ENCODE measurements around the gene KRT33A. TPM values are rescaled to one million over a fixed set of nuclear protein-coding genes. Genes with fewer than 3 reads are reported as not detected.

Gene KRT33A
- total RNA-seq, 1 experiment from 2014 or later, result not detected

GRCh38 chr17:41377546-41377945, 26.9 kb upstream of the KRT33A start:
- H3K4me3 ChIP-seq, result no peak overlapping the region
- intact Hi-C loops (cut with micrococcal nuclease; ENCODE audit: unreplicated experiment), result no loop called here

GRCh38 chr17:41369713-41370112, 19.1 kb upstream of the KRT33A start, which contains the start of gene KRT33B:
TSS of gene KRT33B (minus strand) at chr17:41369813. CDS start at chr17:41369750, 63 bp downstream.
- no peaks in the 10 kb centered on the region for H3K36me3 ChIP-seq (ENCODE audit: low read depth)
- no peaks in the 10 kb centered on the region for H3K27me3 ChIP-seq (ENCODE audit: insufficient read depth, low read depth)
- no peak within 1 kb of the TSS for H3K27ac ChIP-seq
- BruUV-seq (replicated peaks), result no TSS peak
- POLR2A ChIA-PET (ENCODE audit: unreplicated experiment), result no interaction called here
- H3K9me3 ChIP-seq (ENCODE audit: insufficient read depth, low read depth), result 0 out of 2 replicates have a peak, but pooled peaks cover 6% of the 10 kb centered on the region
- DNase-seq, result no peak
- H3K4me2 ChIP-seq, result no peak within 1 kb of the TSS
- intact Hi-C loops (cut with micrococcal nuclease; ENCODE audit: unreplicated experiment), result no loop called here
- no peaks in the 10 kb centered on the region for H3K79me2 ChIP-seq (ENCODE audit: low read depth)
- H3K4me3 ChIP-seq, result no peak within 1 kb of the TSS
- H3K4me1 ChIP-seq (replicated peaks; ENCODE audit: insufficient read depth), result peaks cover 8% of the 10 kb centered on the region
- no peak for TF ChIP-seq EZH2 (IDR thresholded peaks at IDR 0.05; ENCODE audit: low read depth)
- H3K9me2 ChIP-seq (ENCODE audit: insufficient read depth), result no peaks in the 10 kb centered on the region
- H4K20me1 ChIP-seq (ENCODE audit: insufficient read depth), result no peaks in the 10 kb centered on the region
- 0 out of 2 replicates have a peak, but pooled peaks cover 6% of the 10 kb centered on the region for H3F3A ChIP-seq (ENCODE audit: insufficient read depth, low read depth)
- H2AFZ ChIP-seq, result no peak within 1 kb of the TSS
- CTCF ChIA-PET, result no interaction called here

More at GRCh38 chr17:41377546-41377945, 26.9 kb upstream of the KRT33A start:
- Histone ChIP-seq H3K79me2 (ENCODE audit: low read depth) (no peaks in the 10 kb centered on the region), H3F3A (ENCODE audit: insufficient read depth, low read depth) (no peaks in the 10 kb centered on the region; the same call in 1 of the 2 replicates), H3K36me3 (ENCODE audit: low read depth) (no peaks in the 10 kb centered on the region), H3K4me1 (replicated peaks; ENCODE audit: insufficient read depth) (peaks cover 26% of the 10 kb centered on the region), H3K27ac (peak overlapping the region; percentile 22; the same call in 1 of the 2 replicates), H4K20me1 (ENCODE audit: insufficient read depth) (no peaks in the 10 kb centered on the region), H3K9me2 (ENCODE audit: insufficient read depth) (no peaks in the 10 kb centered on the region), H3K9me3 (ENCODE audit: insufficient read depth, low read depth) (0 out of 2 replicates have a peak, but pooled peaks cover 2% of the 10 kb centered on the region), H3K27me3 (ENCODE audit: insufficient read depth, low read depth) (no peaks in the 10 kb centered on the region), H3K4me2 (no peak overlapping the region; the same call in 1 of the 2 replicates), H2AFZ (no peak overlapping the region)
- TF ChIP-seq EZH2 (IDR thresholded peaks at IDR 0.05; ENCODE audit: low read depth) (no peak), CTCF (conservative IDR thresholded peaks at IDR 0.05) (no peak)
- ChIA-PET POLR2A (ENCODE audit: unreplicated experiment) (interaction anchor here (0.6 to 0.7 kb wide), 2 partner anchors 26 to 33 kb away, joined by 3 read pairs; no protein-coding TSS in a partner anchor), CTCF (no interaction called here)
- no TSS peak for BruUV-seq (replicated peaks)
- DNase-seq, result no peak

GRCh38 chr17:41369023-41369422, 18.4 kb upstream of the KRT33A start:
- intact Hi-C loops (cut with micrococcal nuclease; ENCODE audit: unreplicated experiment), result no loop called here
- no peaks in the 10 kb centered on the region for H3K36me3 ChIP-seq (ENCODE audit: low read depth)
- ChIA-PET POLR2A (ENCODE audit: unreplicated experiment) (no interaction called here), CTCF (no interaction called here)
- H3K4me3 ChIP-seq, result no peak overlapping the region
- no TSS peak for BruUV-seq (replicated peaks)
- no peaks in the 10 kb centered on the region for H3K27me3 ChIP-seq (ENCODE audit: insufficient read depth, low read depth)
- no peaks in the 10 kb centered on the region for H3K79me2 ChIP-seq (ENCODE audit: low read depth)
- no peak overlapping the region for H3K27ac ChIP-seq
- no peak overlapping the region for H2AFZ ChIP-seq
- H3K9me2 ChIP-seq (ENCODE audit: insufficient read depth), result no peaks in the 10 kb centered on the region
- peaks cover 13% of the 10 kb centered on the region for H3K4me1 ChIP-seq (replicated peaks; ENCODE audit: insufficient read depth)
- 0 out of 2 replicates have a peak, but pooled peaks cover 4% of the 10 kb centered on the region for H3K9me3 ChIP-seq (ENCODE audit: insufficient read depth, low read depth)
- H3K4me2 ChIP-seq, result no peak overlapping the region
- H3F3A ChIP-seq (ENCODE audit: insufficient read depth, low read depth), result 0 out of 2 replicates have a peak, but pooled peaks cover 6% of the 10 kb centered on the region
- TF ChIP-seq CTCF (conservative IDR thresholded peaks at IDR 0.05) (no peak), EZH2 (IDR thresholded peaks at IDR 0.05; ENCODE audit: low read depth) (no peak)
- DNase-seq, result no peak
- no peaks in the 10 kb centered on the region for H4K20me1 ChIP-seq (ENCODE audit: insufficient read depth)

Measured in PC-9 (cell line).